ENCODE data around the gene SLC25A1. TPM values are rescaled to one million over a fixed set of nuclear protein-coding genes. Genes with fewer than 3 reads are reported as not detected.
A peak's percentile ranks its signal among the peaks of the same experiment; 100 is the strongest.

SLC25A1 gene
- total RNA-seq, 4 donors from 2014 or later, result 49.2 to 68.0 (median 57.3) TPM

DNA sequence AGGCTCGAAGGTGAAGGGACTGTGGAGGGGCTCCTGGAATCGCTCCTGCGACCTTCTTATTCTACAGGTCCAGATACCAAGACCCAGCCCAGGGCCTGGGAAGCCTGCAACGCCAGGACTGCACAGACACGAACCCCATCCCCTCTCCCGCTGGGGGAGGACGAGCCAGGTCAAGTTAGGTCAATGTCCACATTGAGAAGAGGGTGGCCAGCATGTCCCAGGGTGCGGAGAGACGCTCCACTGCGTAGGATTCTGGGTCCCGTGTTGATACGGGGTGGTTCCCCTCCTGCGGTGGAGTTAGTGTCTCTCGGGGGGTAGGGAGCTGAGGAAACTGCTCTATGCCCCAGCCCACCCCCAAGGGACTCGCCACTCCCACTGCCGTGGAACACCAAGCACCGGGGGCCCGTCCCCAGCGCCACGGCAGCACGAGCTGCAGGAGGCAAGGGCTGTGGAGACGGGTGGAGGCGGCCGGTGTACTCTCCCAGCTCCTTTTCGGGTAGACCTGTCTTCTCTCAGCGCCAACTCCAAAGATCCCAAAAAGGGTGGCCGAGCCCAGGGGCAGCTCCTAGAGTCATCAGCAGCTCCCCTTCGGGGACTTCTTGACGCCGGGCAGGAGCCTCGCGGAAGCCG lies 30.0 kb downstream of the SLC25A1 start:
- Histone ChIP-seq H3K4me1 (peaks cover 10 to 33% (median 23%) of the 10 kb centered on the region in 3 donors), H3K27me3 (peaks cover 7 to 66% (median 25%) of the 10 kb centered on the region in 4 donors), H3K27ac (no peak overlapping the region), H3K36me3 (no peaks in the 10 kb centered on the region), H3K9me3 (peaks cover 0 to 6% (median 0%) of the 10 kb centered on the region in 3 donors), H3K4me3 (peak overlapping the region in 1 of 4 donors; percentile 59)
- no peak for TF ChIP-seq POLR2A (IDR thresholded peaks at IDR 0.05)
- TF ChIP-seq, protein P1, sequence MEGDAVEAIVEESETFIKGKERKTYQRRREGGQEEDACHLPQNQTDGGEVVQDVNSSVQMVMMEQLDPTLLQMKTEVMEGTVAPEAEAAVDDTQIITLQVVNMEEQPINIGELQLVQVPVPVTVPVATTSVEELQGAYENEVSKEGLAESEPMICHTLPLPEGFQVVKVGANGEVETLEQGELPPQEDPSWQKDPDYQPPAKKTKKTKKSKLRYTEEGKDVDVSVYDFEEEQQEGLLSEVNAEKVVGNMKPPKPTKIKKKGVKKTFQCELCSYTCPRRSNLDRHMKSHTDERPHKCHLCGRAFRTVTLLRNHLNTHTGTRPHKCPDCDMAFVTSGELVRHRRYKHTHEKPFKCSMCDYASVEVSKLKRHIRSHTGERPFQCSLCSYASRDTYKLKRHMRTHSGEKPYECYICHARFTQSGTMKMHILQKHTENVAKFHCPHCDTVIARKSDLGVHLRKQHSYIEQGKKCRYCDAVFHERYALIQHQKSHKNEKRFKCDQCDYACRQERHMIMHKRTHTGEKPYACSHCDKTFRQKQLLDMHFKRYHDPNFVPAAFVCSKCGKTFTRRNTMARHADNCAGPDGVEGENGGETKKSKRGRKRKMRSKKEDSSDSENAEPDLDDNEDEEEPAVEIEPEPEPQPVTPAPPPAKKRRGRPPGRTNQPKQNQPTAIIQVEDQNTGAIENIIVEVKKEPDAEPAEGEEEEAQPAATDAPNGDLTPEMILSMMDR (IDR thresholded peaks at IDR 0.05), result no peak
- 51 to 83% methylated on average over 1 to 13 of the region's 33 CpGs for WGBS, 2 donors
- no peak for DNase-seq
- intact Hi-C loops (cut with DNase I), result no loop called here

DNA sequence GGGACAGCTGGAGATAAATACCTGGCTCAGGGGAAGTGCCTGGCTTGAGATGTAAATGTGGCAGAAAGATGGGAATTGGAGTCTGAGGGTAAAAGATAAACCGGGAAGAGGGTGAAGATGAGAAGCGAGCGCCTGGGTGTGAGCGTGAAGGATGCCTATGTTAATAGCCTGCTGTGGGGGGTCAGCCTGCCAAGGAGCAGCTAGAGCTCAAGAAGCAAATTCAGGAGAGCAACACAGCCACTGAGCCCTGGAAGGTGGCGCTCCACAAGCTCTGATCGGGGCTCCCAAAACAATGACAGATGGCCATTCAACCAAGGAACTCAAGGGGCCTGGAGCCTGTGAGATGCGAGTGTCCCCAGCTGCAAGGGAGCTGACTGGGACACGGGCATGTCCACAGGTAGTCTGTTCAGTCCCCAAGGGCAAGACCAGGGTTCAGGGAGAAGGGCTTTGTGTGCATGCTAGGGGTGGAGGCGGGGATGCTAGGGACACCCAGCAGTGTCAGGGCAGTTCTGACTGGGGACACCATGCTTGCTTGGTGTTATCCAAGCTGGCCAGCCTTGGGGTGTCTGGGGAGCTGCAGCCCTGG lies 31.2 kb downstream of the SLC25A1 start:
- no peak overlapping the region for H3K27ac ChIP-seq
- TF ChIP-seq, protein P1 (IDR thresholded peaks at IDR 0.05), result no peak
- TF ChIP-seq POLR2A (IDR thresholded peaks at IDR 0.05), result no peak
- H3K36me3 ChIP-seq, result peaks cover 0 to 6% (median 4%) of the 10 kb centered on the region in 3 donors
- WGBS, 2 donors, result 41 to 45% methylated on average over 6 to 9 of the region's 9 CpGs
- H3K27me3 ChIP-seq, result peaks cover 7 to 54% (median 25%) of the 10 kb centered on the region in 4 donors
- no peak overlapping the region for H3K4me3 ChIP-seq
- peaks cover 0 to 6% (median 0%) of the 10 kb centered on the region in 3 donors for H3K9me3 ChIP-seq
- peaks cover 18 to 42% (median 25%) of the 10 kb centered on the region in 3 donors for H3K4me1 ChIP-seq
- no peak for DNase-seq
- intact Hi-C loops (cut with DNase I), result no loop called here

DNA sequence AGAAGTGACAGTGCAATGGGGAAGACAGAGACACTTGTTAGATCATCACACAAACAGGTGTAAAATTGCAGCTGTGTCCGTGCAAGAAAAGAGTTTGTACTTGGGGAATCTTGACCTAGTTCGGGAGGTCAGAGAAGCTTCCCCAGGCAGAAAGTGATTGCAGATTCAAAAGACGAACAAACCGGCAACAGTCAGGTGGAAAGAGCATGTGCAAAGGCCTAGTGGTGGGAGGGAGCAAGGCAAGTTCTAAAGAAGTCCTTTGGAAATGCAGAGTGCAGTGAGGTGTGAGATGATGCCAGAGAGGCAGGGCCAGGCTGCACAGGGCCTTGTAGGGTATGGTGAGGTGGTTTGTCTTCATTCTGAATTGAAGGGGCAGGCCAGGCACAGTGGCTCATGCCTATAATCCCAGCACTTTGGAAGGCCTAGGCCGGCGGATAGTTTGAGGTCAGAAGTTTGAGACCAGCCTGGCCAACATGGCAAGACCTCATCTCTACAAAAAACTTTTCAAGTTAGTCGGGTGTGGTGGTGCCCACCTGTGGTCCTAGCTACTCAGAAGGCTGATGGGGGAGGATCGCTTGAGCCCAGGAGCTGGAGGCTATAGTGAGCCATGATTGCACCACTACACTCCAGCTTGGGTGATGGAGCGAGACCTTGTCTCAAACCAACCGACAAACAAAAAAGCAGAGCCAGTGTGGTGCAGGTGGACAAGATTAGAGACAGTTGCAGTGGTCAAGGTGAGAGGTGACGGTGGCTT lies 32.1 kb downstream of the SLC25A1 start:
- Histone ChIP-seq H3K4me3 (no peak overlapping the region), H3K27me3 (peaks cover 7 to 45% (median 20%) of the 10 kb centered on the region in 4 donors)

DNA sequence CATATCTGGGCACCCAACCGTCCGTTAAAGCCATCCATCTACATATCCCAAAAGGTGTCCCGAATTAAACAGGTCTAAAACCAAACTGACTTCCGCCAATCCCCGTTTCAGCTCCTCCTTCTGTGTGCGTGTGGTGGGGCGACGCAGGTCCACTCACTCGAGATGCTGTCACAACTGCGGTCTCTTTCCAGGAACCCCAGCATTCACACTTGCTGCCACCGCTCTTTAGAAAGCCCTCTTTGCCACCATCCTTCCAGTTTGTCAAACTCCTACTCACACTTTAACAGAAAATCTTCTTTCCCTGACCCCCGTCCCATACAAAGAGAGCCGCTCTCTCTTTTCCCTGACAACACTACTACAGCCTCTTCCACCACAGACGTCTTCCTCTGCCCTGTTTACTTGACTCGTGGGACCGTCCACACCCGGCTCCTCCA lies 34.6 kb downstream of the SLC25A1 start:
- TF ChIP-seq, protein P1 (IDR thresholded peaks at IDR 0.05), result no peak
- TF ChIP-seq POLR2A (IDR thresholded peaks at IDR 0.05), result no peak
- 3 to 7% methylated on average over 14 of the region's 17 CpGs for WGBS, 2 donors
- peak overlapping the region; percentile 82 to 89 (median 85) for H3K27ac ChIP-seq
- peaks cover 15 to 39% (median 32%) of the 10 kb centered on the region in 3 donors for H3K36me3 ChIP-seq
- peaks cover 0 to 21% (median 5%) of the 10 kb centered on the region in 4 donors for H3K27me3 ChIP-seq
- H3K9me3 ChIP-seq, result no peaks in the 10 kb centered on the region
- H3K4me3 ChIP-seq, result peak overlapping the region; percentile 78 to 90 (median 82)
- intact Hi-C loops (cut with DNase I), result no loop called here
- DNase-seq, result no peak
- H3K4me1 ChIP-seq, result peaks cover 8 to 24% (median 12%) of the 10 kb centered on the region in 3 donors

More for the DNA sequence above, 32.1 kb downstream of the SLC25A1 start:
- H3K4me1 ChIP-seq, result peaks cover 18 to 42% (median 25%) of the 10 kb centered on the region in 3 donors
- intact Hi-C loops (cut with DNase I), result no loop called here
- no peak overlapping the region for H3K27ac ChIP-seq
- peaks cover 0 to 15% (median 13%) of the 10 kb centered on the region in 3 donors for H3K36me3 ChIP-seq
- TF ChIP-seq, protein P1 (IDR thresholded peaks at IDR 0.05), result no peak
- no peak for TF ChIP-seq POLR2A (IDR thresholded peaks at IDR 0.05)
- H3K9me3 ChIP-seq, result peaks cover 0 to 2% (median 0%) of the 10 kb centered on the region in 3 donors
- no peak for DNase-seq
- WGBS, 2 donors, result 74 to 85% methylated on average over 7 to 9 of the region's 11 CpGs
